ENCODE measurements around the gene GSTP1.
"Not testable (repeated sequence)": the region's sequence is repeated elsewhere in the genome, so short reads cannot be mapped to it uniquely, and the experiment has no call there.

Gene GSTP1

GRCh38 chr11:67616431-67617242 lies 33.0 kb downstream of the GSTP1 start:
- DNase-seq, result no peak

GRCh38 chr11:67617243-67617953 lies 33.8 kb downstream of the GSTP1 start:
- no peak for DNase-seq

- not testable (repeated sequence) for DNase-seq
Observed at GRCh38 chr11:67618901-67619659, 35.5 kb downstream of the GSTP1 start.

- DNase-seq, result not testable (repeated sequence)
Observed at GRCh38 chr11:67619683-67620618, 36.3 kb downstream of the GSTP1 start.

GRCh38 chr11:67620621-67621020 lies 37.0 kb downstream of the GSTP1 start:
- DNase-seq, result not testable (repeated sequence)

GRCh38 chr11:67621928-67622327 lies 38.3 kb downstream of the GSTP1 start:
- not testable (repeated sequence) for DNase-seq

- DNase-seq, result not testable (repeated sequence)
Observed at GRCh38 chr11:67622905-67623304, 39.3 kb downstream of the GSTP1 start.

GRCh38 chr11:67623795-67624194 lies 40.2 kb downstream of the GSTP1 start:
- DNase-seq, result not testable (repeated sequence)

- not testable (repeated sequence) for DNase-seq
Observed at GRCh38 chr11:67626131-67626833, 42.7 kb downstream of the GSTP1 start.

GRCh38 chr11:67626970-67627369 lies 43.4 kb downstream of the GSTP1 start:
- no peak for DNase-seq

- DNase-seq, result no peak
Observed at GRCh38 chr11:67627441-67627811, 43.8 kb downstream of the GSTP1 start.

- DNase-seq, result no peak
Observed at GRCh38 chr11:67627812-67628624, 44.4 kb downstream of the GSTP1 start.

GRCh38 chr11:67628710-67629385 lies 45.2 kb downstream of the GSTP1 start:
- no peak for DNase-seq

- DNase-seq, result peak; percentile 93
Observed at GRCh38 chr11:67629386-67630227, 46.0 kb downstream of the GSTP1 start, which contains the start of gene NUDT8. Gene NUDT8, minus strand, starts transcription at chr11:67629937. Its CDS starts 26 bp downstream, at chr11:67629911.

GRCh38 chr11:67630228-67630942 lies 46.8 kb downstream of the GSTP1 start:
- DNase-seq, result peak; percentile 99

- DNase-seq, result no peak
Observed at GRCh38 chr11:67630943-67631331, 47.3 kb downstream of the GSTP1 start.

- DNase-seq, result no peak
Observed at GRCh38 chr11:67631411-67631810, 47.8 kb downstream of the GSTP1 start.

GRCh38 chr11:67631853-67632174 lies 48.2 kb downstream of the GSTP1 start:
- DNase-seq, result no peak

All from stimulated activated CD4-positive, alpha-beta T cell treated with anti-CD3 and anti-CD28 coated beads, Interleukin-15, amount 100 ng/mL, for 24 hours (primary cell).